Activated naive CD4-positive, alpha-beta T cell (primary cell): ENCODE results near the gene CUL9.
A peak's percentile ranks its signal among the peaks of the same experiment; 100 is the strongest.

ENCODE experiments used
- DNase-seq, 4 experiments: peaks; one replicate each; lab custom pipeline; 2025; lab: John Stamatoyannopoulos, UW

The CUL9 gene

DNA sequence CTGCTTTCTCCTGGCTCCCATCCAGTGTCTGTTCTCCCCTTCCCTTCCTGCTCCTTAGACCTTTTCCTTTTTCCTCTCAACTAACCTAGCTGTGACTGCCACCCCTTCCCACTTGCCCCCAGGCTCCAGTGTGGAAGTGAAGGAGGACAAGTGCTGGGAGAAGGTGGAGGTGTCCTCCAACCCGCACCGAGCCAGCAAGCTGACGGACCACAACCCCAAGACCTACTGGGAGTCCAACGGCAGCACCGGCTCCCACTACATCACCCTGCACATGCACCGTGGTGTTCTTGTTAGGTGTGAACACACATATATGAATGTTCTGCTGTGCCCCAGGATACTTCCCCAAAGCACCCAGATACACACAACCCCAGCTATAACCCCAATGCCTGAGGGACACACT lies 18.5 kb downstream of the CUL9 start:
- DNase-seq: no peak

DNA sequence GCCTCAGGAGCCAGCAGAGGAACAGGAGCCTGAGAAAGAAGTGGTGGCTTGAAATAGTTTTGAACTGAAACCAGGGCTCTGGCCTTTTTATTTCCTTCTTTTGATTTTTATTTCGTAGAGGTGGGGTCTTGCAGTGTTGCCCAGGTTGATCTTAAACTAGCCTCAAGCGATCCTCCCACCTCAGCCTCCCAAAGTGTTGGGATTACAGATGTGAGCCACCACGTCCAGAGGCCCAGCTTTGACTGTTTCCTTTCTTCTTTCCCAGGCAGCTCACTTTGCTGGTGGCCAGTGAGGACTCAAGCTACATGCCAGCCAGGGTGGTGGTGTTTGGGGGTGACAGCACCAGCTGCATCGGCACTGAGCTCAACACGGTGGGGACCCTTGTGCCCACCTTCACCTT lies 20.5 kb downstream of the CUL9 start:
- DNase-seq: no peak

DNA sequence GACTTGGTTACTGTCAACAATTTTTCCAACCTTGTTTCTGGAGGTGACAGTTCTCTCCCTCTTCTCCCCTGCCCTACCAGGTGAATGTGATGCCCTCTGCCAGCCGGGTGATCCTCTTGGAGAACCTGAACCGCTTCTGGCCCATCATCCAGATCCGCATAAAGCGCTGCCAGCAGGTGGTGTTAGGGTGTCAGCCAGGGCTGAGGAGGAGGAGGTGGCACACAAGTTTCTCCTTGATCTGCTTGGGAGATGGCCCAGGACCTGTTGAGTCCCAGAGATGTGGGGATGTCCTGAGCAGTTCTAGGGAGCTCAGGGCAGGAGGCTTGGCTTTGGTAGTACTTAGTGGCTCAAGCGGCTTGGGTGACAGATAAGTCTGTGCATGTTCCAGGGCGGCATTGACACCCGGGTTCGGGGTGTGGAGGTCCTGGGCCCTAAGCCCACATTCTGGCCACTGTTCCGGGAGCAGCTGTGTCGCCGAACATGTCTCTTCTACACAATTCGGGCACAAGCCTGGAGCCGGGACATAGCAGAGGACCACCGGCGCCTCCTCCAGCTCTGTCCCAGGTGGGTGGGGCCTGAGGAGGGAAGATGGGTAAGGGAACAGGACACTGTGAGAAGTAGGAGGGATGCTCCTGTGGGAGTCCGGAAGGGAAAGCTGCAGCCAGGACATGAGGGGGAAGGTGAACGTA lies 21.2 kb downstream of the CUL9 start:
- no peak for DNase-seq

DNA sequence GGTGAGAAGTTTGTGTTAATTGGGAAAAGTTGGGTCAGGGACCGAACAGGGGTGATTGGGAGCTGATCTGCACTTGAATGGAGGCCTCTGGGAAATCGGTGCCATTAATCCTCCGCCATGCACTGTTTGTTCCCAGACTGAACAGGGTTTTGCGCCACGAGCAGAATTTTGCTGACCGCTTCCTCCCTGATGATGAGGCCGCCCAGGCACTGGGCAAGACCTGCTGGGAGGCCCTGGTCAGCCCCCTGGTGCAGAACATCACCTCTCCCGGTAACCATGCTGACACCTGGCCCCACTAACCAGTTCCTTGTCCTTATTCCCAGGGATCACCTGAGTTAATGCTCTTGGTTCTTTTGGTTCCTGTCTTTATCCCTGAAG lies 21.7 kb downstream of the CUL9 start:
- DNase-seq: no peak

DNA sequence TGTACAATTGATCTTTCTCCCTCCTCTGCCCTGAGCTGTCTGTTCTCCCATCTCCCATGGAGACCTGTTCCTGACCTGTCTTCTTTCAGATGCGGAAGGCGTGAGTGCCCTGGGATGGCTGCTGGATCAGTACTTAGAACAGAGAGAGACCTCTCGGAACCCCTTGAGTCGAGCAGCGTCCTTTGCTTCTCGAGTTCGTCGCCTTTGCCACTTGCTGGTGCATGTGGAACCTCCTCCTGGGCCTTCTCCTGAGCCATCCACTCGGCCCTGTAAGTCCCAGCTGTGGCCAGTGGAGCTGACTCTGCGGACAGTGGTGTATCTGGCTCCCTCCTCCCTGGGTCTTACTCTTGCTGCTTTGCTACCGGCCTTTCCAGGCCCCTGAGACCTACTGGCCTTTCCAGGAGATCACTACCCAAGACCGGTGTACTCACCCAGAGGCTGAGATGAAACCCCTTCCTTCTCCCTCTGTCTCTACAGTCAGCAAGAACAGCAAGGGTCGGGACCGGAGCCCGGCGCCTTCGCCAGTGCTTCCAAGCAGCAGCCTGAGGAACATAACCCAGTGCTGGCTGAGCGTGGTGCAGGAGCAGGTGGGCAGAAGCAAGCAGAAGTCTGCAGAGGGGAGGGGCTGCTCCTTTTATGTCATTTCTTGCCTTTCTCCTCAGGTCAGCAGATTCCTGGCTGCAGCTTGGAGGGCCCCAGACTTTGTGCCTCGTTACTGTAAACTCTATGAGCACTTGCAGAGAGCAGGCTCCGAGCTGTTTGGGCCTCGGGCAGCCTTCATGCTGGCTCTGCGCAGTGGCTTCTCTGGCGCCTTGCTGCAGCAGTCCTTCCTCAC lies 22.5 kb downstream of the CUL9 start:
- DNase-seq: no peak

DNA sequence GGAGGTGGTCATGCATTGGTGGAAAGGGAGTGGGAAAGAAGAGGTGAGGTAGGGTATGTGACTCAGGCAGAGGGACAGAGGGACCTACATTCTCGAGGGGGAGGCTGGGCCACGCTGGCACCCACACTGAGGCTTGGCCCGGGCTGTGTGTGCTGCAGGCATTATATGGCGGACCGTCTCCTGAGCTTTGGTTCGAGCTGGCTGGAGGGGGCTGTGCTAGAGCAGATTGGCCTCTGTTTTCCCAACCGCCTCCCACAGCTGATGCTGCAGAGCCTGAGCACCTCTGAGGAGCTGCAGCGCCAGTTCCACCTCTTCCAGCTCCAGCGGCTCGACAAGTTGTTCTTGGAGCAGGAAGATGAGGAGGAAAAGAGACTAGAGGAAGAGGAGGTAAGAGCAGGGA lies 23.9 kb downstream of the CUL9 start:
- no peak for DNase-seq

DNA sequence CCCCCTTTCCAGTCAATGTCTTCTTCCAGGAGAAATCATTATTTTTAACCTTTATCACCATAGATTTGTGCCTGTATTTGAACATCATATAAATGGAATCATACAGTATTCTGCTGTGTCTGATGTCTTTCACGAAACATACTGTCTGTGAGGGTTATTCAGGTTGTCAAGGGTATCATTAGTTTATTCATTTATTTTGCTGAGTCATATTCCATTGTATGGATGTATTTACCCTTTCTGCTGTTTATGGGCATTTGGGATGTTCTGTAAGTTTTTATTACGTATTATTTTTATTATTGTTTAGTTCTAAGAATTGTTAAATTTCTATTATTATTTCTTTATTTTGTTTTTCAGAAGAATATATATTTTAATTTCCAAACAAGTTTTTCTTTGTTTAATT lies 25.3 kb downstream of the CUL9 start:
- DNase-seq: no peak

DNA sequence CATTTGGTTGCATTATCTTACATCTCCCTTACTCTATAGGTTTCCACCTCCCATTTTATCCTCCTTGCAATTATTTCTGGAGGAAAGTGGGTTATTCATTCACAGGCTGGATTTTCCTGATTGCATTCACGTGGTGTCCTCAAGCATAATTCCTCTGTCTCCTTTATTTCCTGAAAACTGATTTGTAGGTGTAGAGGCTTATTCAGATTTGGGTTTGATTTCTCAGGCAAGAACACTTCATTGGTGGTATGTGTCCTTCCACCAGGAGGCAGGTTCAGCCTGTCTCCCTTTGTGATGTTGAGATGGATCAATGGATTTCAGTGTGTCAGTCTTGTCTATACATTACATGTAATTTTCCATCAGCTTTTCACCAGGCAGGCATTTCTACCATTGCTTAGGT lies 30.0 kb downstream of the CUL9 start:
- DNase-seq: no peak

DNA sequence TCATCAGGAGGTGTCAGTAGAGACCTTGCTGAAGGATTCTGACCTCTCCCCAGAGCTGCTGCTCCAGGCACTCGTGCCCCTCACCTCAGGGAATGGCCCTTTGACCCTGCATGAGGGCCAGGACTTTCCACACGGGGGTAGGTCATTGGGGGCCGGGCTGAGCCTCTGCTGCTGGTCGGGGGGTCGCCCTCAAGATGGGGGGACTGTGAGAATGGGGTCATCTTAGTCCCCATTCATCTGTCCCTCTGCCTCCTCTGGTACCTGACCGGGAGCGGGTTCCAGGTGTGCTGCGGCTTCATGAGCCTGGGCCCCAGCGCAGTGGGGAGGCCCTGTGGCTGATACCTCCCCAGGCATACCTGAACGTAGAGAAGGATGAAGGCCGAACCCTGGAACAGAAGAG lies 31.4 kb downstream of the CUL9 start:
- no peak for DNase-seq

DNA sequence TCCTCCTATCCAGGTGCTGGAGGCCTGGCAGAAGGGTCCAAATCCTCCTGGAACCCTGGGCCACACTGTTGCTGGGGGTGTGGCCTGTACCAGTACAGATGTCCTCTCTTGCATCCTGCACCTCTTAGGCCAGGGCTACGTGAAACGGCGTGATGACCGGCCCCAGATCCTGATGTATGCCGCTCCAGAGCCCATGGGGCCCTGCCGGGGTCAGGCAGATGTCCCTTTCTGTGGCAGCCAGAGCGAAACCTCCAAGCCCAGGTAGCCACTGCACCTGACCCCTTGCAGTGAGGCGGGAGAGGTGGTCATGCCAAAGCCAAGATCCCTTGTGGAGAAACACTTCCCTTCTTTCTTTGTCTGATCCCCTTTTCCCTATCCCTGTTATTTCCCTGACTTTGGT lies 33.1 kb downstream of the CUL9 start:
- DNase-seq: no peak

DNA sequence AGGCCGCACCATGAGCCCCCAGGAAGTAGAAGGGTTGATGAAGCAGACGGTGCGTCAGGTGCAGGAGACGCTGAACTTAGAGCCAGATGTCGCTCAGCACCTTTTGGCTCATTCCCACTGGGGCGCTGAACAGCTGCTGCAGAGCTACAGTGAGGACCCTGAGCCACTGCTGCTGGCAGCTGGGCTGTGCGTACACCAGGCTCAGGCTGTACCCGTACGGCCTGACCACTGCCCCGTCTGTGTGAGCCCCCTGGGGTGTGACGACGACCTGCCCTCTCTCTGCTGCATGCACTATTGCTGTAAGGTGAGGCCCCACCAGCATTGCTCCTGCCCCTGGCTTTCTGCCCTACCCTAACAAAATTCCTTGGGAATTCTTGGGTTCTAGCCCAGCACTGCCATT lies 34.2 kb downstream of the CUL9 start:
- DNase-seq: no peak

DNA sequence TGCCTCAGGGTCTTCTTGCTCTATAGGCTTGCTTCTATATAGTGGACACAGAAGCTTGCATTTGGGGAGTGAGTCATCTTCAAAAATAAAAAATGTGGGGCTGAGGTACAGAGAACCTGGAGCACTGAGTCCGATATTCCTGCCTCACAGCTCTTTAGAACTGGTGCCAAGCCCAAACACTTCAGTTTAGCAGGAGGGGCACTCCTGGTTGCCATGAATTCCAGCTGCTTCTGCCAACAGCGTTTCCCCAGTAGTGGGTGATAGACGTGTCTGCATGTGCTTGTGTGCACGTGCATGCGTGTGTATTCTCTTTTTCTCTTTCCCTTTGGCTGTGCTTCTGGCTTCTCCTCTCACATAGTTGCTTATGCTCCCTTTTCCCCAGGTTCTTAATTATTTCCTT lies 35.4 kb downstream of the CUL9 start:
- DNase-seq: no peak

DNA sequence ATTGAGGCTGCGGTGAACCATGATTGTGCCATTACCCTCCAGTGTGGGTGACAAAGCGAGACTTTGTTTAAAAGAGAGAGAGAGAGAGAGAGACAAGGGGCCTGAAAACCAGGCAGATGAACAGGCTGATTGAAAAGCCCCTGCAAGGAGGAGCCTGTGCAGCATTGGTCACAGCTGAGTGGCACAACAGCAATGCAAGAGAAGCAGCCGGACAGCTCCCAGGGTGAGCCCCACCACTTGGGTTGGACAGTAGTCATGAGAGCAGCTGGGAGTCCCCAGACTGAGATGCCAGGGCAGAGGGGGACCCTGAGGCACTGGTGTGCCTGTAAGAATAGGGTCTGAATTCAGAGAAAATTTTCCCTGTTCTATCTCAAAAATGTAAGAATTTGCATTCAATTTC lies 37.1 kb downstream of the CUL9 start:
- no peak for DNase-seq

DNA sequence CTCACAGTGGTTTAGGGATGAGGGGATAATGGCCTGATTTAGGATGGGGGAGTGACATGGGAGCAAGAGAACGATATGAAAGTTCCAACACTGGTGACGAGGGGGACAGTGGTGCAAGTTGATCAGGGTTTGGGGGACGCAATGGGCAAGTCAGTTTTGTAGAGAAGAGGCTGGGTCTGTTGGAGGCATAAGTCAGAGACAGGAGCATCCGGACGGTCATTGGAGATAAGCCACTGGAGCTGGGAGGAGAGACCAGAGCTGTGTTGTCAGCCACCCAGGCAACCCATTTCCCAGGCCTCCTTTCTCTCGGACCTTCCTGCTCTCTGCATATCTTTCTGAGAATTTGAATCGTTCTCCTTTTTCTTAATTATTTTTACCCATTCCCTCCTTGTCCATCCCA lies 37.8 kb downstream of the CUL9 start:
- no peak for DNase-seq

DNA sequence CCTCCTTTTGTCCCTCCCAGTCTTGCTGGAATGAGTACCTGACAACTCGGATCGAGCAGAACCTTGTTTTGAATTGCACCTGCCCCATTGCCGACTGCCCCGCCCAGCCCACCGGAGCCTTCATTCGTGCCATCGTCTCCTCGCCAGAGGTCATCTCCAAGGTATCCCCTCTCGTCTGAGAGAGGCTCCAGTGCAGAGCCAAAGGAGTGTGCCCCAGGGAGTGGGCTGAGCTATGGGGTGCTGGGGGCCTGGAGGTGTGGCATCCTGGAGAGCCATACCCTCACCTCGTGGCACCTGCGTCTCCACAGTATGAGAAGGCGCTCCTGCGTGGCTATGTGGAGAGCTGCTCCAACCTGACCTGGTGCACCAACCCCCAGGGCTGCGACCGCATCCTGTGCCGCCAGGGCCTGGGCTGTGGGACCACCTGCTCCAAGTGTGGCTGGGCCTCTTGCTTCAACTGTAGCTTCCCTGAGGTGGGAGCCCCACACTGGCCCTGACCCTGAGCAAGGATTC lies 38.5 kb downstream of the CUL9 start:
- DNase-seq: no peak

DNA sequence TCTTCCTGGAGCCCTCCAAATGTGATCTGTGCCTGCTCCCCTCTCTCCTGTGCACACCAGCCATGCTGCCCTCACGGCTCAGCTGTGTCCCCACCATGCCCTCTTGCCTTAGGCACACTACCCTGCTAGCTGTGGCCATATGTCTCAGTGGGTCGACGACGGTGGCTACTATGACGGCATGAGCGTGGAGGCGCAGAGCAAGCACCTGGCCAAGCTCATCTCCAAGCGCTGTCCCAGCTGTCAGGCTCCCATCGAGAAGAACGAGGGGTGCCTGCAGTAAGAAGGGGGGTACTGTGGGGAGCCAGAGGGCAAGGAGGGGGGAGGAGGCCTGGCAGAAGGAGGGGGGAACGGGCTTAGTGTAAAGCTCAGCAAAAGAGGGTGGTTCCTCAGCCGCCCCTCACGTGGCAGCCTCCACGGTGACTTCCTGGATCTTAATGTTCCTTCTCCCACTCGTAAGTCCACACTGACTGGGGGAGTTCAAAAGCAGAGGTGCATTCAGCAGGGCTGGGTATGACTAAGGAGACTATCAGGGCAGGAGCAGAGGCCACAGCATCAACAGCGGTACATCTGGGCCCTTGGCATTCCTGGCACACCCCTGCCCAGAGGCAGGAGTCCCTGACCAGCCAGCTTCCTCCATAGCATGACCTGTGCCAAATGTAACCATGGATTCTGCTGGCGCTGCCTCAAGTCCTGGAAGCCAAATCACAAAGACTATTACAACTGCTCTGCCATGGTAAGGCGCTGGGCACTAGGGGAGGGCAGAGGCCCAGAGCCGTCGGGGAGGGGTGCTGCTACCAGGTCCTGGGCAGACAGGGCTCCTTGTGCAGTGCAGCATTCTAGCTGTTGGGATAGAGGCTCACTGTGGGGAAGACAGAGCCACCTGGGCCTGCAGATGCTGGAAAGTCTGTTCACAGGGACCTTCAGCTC lies 39.3 kb downstream of the CUL9 start:
- no peak for DNase-seq

DNA sequence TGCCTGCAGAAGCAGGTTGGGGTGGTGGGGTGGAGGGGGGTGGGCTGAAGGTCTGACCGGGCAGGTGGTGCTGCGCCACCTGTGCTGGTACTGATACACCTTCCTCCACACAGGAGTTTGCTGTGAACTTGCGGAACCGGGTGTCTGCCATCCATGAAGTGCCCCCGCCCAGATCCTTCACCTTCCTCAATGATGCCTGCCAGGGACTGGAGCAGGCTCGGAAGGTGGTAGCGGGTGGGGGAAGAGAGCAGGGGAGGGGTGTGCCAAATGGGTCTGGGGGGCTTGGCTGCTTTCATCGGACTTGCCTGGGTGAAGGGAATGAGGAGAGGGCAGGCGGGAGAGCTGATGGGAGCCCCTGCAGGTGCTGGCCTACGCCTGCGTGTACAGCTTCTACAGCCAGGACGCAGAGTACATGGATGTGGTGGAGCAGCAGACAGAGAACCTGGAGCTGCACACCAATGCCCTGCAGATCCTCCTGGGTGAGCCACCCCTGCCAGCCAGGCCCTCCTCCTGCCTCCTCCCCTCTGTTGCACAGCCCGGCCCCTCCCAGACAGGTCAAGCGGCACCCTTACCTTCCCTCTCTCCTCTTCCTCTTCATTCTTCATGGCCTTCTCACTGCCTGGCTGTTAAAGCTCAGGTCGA lies 40.5 kb downstream of the CUL9 start:
- no peak for DNase-seq

DNA sequence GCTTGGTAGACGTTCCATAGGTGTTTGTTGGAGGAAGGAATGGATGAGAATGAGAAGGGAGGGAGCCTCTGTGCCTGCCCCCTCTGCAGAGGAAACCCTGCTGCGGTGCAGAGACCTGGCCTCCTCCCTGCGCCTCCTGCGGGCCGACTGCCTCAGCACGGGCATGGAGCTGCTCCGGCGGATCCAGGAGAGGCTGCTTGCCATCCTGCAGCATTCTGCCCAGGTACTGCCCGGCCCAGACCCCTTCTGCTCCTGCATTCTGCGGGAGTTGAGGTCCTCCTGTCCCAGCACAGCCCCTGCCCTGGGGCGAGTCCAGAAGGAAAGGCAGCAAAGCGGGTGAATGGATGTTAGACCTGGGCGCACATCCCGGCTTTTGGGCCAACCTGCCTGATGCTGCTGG lies 41.2 kb downstream of the CUL9 start:
- DNase-seq: no peak

DNA sequence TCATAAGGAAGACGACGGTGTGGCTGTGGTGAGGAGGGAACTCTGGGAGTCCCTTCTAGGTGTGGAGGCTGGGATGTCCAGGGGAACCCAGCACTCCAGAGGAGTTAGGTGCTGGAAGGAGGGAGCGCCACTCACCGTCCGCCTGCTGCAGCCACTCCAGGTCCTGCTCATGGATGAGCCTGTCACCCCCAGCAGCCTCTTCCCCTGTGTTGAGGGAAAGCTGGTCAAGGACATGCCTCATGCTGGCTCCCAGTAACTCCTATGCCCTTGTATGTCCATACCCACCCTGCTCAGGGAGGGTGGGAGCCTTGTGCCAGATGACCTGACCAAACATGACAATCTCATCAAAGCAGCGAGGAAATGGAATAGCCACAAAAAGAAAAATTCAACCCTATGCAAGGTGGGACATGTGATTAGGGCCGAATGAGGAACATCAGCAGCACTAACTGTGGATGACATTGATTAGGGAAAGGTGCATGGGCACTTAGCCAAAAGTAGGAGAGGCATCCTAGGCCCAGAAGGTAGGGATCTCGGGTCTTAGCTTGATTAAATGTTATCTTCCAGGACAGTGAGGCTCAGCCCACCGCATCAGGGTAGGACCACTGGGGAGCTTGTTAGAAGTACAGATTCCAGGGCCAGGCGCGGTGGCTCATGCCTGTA lies 44.3 kb downstream of the CUL9 start:
- DNase-seq: no peak

DNA sequence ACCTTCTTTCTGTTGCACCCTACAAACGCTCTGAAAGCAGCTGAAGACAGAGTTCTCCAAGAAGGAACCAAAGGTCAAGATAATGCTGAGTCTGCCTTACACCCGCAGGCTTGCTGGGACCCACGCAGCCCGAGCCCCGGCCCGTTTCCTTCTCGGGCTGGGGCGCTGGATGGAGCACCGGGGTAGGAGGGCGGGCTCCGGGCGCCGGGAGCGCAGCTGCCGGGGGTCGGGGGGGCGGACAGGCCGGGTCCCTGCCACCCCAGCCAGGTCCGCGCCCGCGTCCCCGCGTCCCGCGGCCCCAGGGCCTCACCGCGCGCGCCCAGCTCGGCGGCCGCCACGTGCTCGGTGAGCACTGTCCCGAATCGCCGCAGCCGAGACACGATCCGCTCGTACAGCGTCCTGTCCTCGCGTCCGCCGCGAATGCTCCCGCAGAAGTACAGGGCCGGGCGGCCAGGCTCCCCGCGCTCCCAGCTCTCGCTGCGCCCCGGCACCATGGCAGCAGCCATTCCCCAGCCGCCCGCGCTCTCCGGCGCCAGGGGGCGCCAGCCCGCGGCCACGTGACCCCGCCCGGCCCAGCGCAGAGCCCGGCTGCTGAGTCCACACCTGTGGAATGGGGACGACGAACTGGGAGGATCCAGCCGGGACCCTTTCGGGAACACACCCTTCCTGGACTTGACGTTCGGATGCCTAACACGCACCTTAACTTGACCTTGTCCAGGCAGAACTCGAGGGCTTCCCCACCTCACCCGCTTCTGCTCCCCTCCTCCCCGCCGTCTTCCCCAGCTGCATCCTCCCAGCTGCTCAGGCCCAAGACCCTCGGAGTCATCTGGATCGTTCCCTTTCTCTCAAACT lies 47.2 kb downstream of the CUL9 start, which contains the start of gene DNPH1:
Gene DNPH1, minus strand, starts transcription at position 531 of the 852 bp plus-strand sequence. Its CDS starts 25 bp downstream, at position 506.
- DNase-seq: peak; percentile 57 to 78 (median 60)
